HEK293 (cell line): ENCODE results near the gene TKT.

Source experiments
- INSM2 ChIP-seq: fragments of 450-650 bp; formaldehyde crosslinking; IDR thresholded peaks from 2 replicates; pipeline ENCODE4 v1.5.1; 2016; ENCODE audit warnings: missing biosample characterization, missing genetic modification characterization
- KLF10 ChIP-seq: fragments of 450-650 bp; IDR thresholded peaks from 2 replicates; pipeline ENCODE4 v1.5.1; 2018; ENCODE audit warnings: missing biosample characterization, mild to moderate bottlenecking, missing genetic modification characterization
- KLF16 ChIP-seq: fragments of 450-650 bp; formaldehyde crosslinking; IDR thresholded peaks from 2 replicates; pipeline ENCODE4 v1.5.1; 2017; ENCODE audit warnings: missing biosample characterization, missing genetic modification characterization
- KLF8 ChIP-seq: fragments of 450-650 bp; formaldehyde crosslinking; IDR thresholded peaks from 2 replicates; pipeline ENCODE4 v1.5.1; 2016; ENCODE audit warnings: missing biosample characterization, missing genetic modification characterization
- PBX3 ChIP-seq: sonication (generic); formaldehyde crosslinking; IDR thresholded peaks from 2 replicates; pipeline ENCODE4 v1.8.1; 2022; ENCODE audit warnings: mild to moderate bottlenecking, moderate library complexity, missing genetic modification reagents
- REPIN1 ChIP-seq: fragments of 450-650 bp; formaldehyde crosslinking; IDR thresholded peaks from 2 replicates; pipeline ENCODE4 v1.5.1; 2017; ENCODE audit warnings: missing biosample characterization, missing genetic modification characterization, low read depth
- SETDB1 ChIP-seq: IDR thresholded peaks from one replicate; pipeline ENCODE4 v1.6.1; 2017; ENCODE audit warnings: mild to moderate bottlenecking, low read length, moderate library complexity, mixed read lengths; ENCODE audit not compliant: insufficient read length
- SP3 ChIP-seq: fragments of 450-650 bp; formaldehyde crosslinking; IDR thresholded peaks from 2 replicates; pipeline ENCODE4 v1.5.1; 2016; ENCODE audit warnings: missing biosample characterization, missing genetic modification characterization
- SP7 ChIP-seq: fragments of 450-650 bp; formaldehyde crosslinking; IDR thresholded peaks from 2 replicates; pipeline ENCODE4 v1.5.1; 2016; ENCODE audit warnings: missing biosample characterization, missing genetic modification characterization
- ZBTB44 ChIP-seq: fragments of 450-650 bp; IDR thresholded peaks from 2 replicates; pipeline ENCODE4 v1.5.1; 2018; ENCODE audit warnings: missing biosample characterization, mild to moderate bottlenecking, missing genetic modification characterization
- ZNF155 ChIP-seq: fragments of 450-650 bp; formaldehyde crosslinking; IDR thresholded peaks from 2 replicates; pipeline ENCODE4 v1.5.1; 2016; ENCODE audit warnings: missing biosample characterization, missing genetic modification characterization
- ZNF157 ChIP-seq: fragments of 450-650 bp; formaldehyde crosslinking; IDR thresholded peaks from 2 replicates; pipeline ENCODE4 v1.5.1; 2016; ENCODE audit warnings: missing biosample characterization, missing genetic modification characterization
- ZNF175 ChIP-seq: fragments of 450-650 bp; formaldehyde crosslinking; IDR thresholded peaks from 2 replicates; pipeline ENCODE4 v1.5.1; 2016; ENCODE audit warnings: missing biosample characterization, missing genetic modification characterization
- ZNF221 ChIP-seq: fragments of 450-650 bp; formaldehyde crosslinking; IDR thresholded peaks from 2 replicates; pipeline ENCODE4 v1.5.1; 2017; ENCODE audit warnings: missing biosample characterization, missing genetic modification characterization, borderline replicate concordance
- ZNF24 ChIP-seq: fragments of 450-650 bp; formaldehyde crosslinking; IDR thresholded peaks from 2 replicates; pipeline ENCODE4 v1.5.1; 2016; ENCODE audit warnings: missing biosample characterization, missing genetic modification characterization
- ZNF274 ChIP-seq, 2 experiments: fragments of 200-500 bp in 1 of 2; fragments of 450-650 bp in 1 of 2; sonication (Bioruptor generic) in 1 of 2; formaldehyde crosslinking in 1 of 2; IDR thresholded peaks; 2 replicates each; pipeline versions ENCODE4 v1.5.1 to v1.6.1; 2014 to 2016; ENCODE audit warnings: borderline replicate concordance in 1 of 2, inconsistent platforms in 1 of 2, low read length in 1 of 2, missing biosample characterization in 1 of 2, missing genetic modification characterization in 1 of 2
- ZNF280C ChIP-seq: fragments of 450-650 bp; formaldehyde crosslinking; IDR thresholded peaks from 2 replicates; pipeline ENCODE4 v1.5.1; 2016; ENCODE audit warnings: missing biosample characterization, missing genetic modification characterization
- ZNF488 ChIP-seq: fragments of 450-650 bp; formaldehyde crosslinking; IDR thresholded peaks from 2 replicates; pipeline ENCODE4 v1.5.1; 2016; ENCODE audit warnings: missing biosample characterization, missing genetic modification characterization
- ZNF518A ChIP-seq: fragments of 450-650 bp; formaldehyde crosslinking; conservative IDR thresholded peaks from 2 replicates; pipeline ENCODE4 v1.5.1; 2016; ENCODE audit warnings: low read depth, missing biosample characterization, missing genetic modification characterization
- ZNF585B ChIP-seq: fragments of 450-650 bp; formaldehyde crosslinking; IDR thresholded peaks from 2 replicates; pipeline ENCODE4 v1.5.1; 2016; ENCODE audit warnings: missing biosample characterization, missing genetic modification characterization
- ZNF610 ChIP-seq: fragments of 450-650 bp; formaldehyde crosslinking; IDR thresholded peaks from 2 replicates; pipeline ENCODE4 v1.5.1; 2016; ENCODE audit warnings: missing biosample characterization, missing genetic modification characterization, borderline replicate concordance
- ZNF677 ChIP-seq: fragments of 450-650 bp; IDR thresholded peaks from 2 replicates; pipeline ENCODE4 v1.5.0; 2018; ENCODE audit warnings: missing biosample characterization, mild to moderate bottlenecking, missing genetic modification characterization, moderate library complexity
- ZNF843 ChIP-seq: fragments of 450-650 bp; formaldehyde crosslinking; IDR thresholded peaks from 2 replicates; pipeline ENCODE4 v1.5.1; 2016; ENCODE audit warnings: missing biosample characterization, missing genetic modification characterization
- ZSCAN4 ChIP-seq: fragments of 450-650 bp; formaldehyde crosslinking; IDR thresholded peaks from 2 replicates; pipeline ENCODE4 v1.5.1; 2017; ENCODE audit warnings: missing biosample characterization, missing genetic modification characterization

TKT gene

GRCh38 chr3:53196575-53197407 is 59.0 kb downstream of the TKT start (continued):
- TF ChIP-seq ZNF518A (tag by site-specific recombination) (0 out of 2 replicates have a peak, but pooled peaks have one; percentile 25), PBX3 (no peak), ZNF280C (no peak), SETDB1 (peak; percentile 25), ZNF157 (tag by site-specific recombination) (no peak), KLF8 (tag by site-specific recombination) (0 out of 2 replicates have a peak, but pooled peaks have one; percentile 76), KLF16 (peak; percentile 59), ZNF488 (tag by site-specific recombination) (no peak), ZNF610 (tag by site-specific recombination) (no peak), ZNF843 (tag by site-specific recombination) (0 out of 2 replicates have a peak, but pooled peaks have one; percentile 19), KLF10 (tag by site-specific recombination) (peak; percentile 36; the same call in 1 of the 2 replicates), ZNF155 (no peak), ZNF677 (tag by site-specific recombination) (no peak), SP7 (tag by site-specific recombination) (peak; percentile 61), REPIN1 (no peak), ZSCAN4 (tag by site-specific recombination) (no peak), ZBTB44 (no peak), ZNF274 (IDR thresholded peaks at IDR 0.05; ENCODE audit: low read length) (no peak), ZNF274 (tag by site-specific recombination; IDR thresholded peaks at IDR 0.05; ENCODE audit: borderline replicate concordance) (no peak), ZNF175 (tag by site-specific recombination) (no peak), ZNF24 (tag by site-specific recombination) (no peak), SP3 (tag by site-specific recombination) (peak; percentile 75), ZNF585B (tag by site-specific recombination) (no peak), ZNF221 (tag by site-specific recombination) (no peak), INSM2 (tag by site-specific recombination) (no peak; the same call in 1 of the 2 replicates)
